ENCODE measurements around the gene AVEN. TPM values are rescaled to one million over a fixed set of nuclear protein-coding genes. Genes with fewer than 3 reads are reported as not detected.

Gene AVEN
- total and polyA plus RNA-seq, 9 of the 15 experiments (the other 6 are each of a cell fraction or from before 2014, with no cell fraction given): 1.5 to 6.4 (median 4.7) TPM

- FAIRE-seq (no peak), ATAC-seq (no peak), DNase-seq (ENCODE audit: extremely low read depth in 1 of 4, low spot score in 3 of 4) (no peak)
- no TSS peak for BruUV-seq (replicated peaks)
- Histone ChIP-seq H3K27ac (ENCODE audit: extremely low read depth, low read depth, low read length) (no peak overlapping the region), H3K27me3 (ENCODE audit: control insufficient read depth in 2 of 2, insufficient read depth in 2 of 2, low read length in 2 of 2) (peaks cover 0 to 8% of the 10 kb centered on the region in 2 experiments; a peak in 2 of 5 replicates), H3K79me2 (ENCODE audit: control insufficient read depth, insufficient read depth, low read length) (no peaks in the 10 kb centered on the region), H3K4me1 (replicated peaks in 1 of 2; ENCODE audit: control insufficient read depth in 2 of 2, insufficient read depth in 2 of 2, low read length in 2 of 2) (no peaks in the 10 kb centered on the region), H3K9me3 (replicated peaks; ENCODE audit: control insufficient read depth, insufficient read depth, low read depth, low read length) (no peaks in the 10 kb centered on the region), H2AFZ (ENCODE audit: low read depth, low read length) (no peak overlapping the region), H3K36me3 (ENCODE audit: control insufficient read depth, insufficient read depth, low read length) (no peaks in the 10 kb centered on the region), H4K20me1 (replicated peaks; ENCODE audit: control insufficient read depth, insufficient read depth, low read length) (peaks cover 3% of the 10 kb centered on the region; the same call in 1 of the 2 replicates), H3K9ac (ENCODE audit: insufficient read depth in 1 of 2, low read depth in 2 of 2, low read length in 2 of 2) (no peak overlapping the region), H3K4me3 (no peak overlapping the region), H3K4me2 (ENCODE audit: insufficient read depth, low read length) (no peak overlapping the region), H3K9me1 (ENCODE audit: control insufficient read depth, insufficient read depth, low read length) (no peaks in the 10 kb centered on the region)
- 4% methylated on average over 3 of the region's 3 CpGs for WGBS (ENCODE audit: insufficient coverage, low coverage, missing lambda C conversion rate)
- CTCF ChIA-PET (ENCODE audit: low intra/inter-chr PET ratio): no interaction called here
- in situ Hi-C loops (cut with MboI) (no loop called here), intact Hi-C loops (cut with micrococcal nuclease) (no loop called here)
- POLR2A ChIA-PET: interaction anchor here (0.6 kb wide), 1 partner anchor 115 kb away, joined by 4 read pairs; no protein-coding TSS in a partner anchor
- TF ChIP-seq ZNF449 (CRISPR knock-in tag; IDR thresholded peaks at IDR 0.05) (no peak), IRF9 (tag; IDR thresholded peaks at IDR 0.05) (no peak), ID3 (CRISPR knock-in tag; IDR thresholded peaks at IDR 0.05) (no peak), ID3 (tag; IDR thresholded peaks at IDR 0.05) (no peak), HINFP (tag; conservative IDR thresholded peaks at IDR 0.05; ENCODE audit: low read depth) (no peak), ZNF197 (CRISPR knock-in tag; IDR thresholded peaks at IDR 0.05; ENCODE audit: low read depth) (no peak), NUFIP1 (IDR thresholded peaks at IDR 0.05; ENCODE audit: partially characterized antibody) (no peak), ZNF75A (CRISPR knock-in tag; IDR thresholded peaks at IDR 0.05) (no peak), ZFP1 (CRISPR knock-in tag; IDR thresholded peaks at IDR 0.05) (no peak)
Observed at GRCh38 chr15:33987444-33987843, 51.6 kb downstream of the AVEN start.
